Endothelial cell of umbilical vein (primary cell): ENCODE measurements around the gene SPATA18. TPM values are rescaled to one million over a fixed set of nuclear protein-coding genes. Genes with fewer than 3 reads are reported as not detected.

Experiments
- BruUV-seq: library from RNA; stranded (reverse); fragments of 400-500 nt; replicated peaks from 2 replicates; lab custom pipeline; 2021; lab: Mats Ljungman, UMichigan
- CTCF ChIA-PET: fragments of 300-600, 350-600 bp; sonication (Branson Sonifier 250); formaldehyde crosslinking; loops from one replicate; lab custom pipeline; 2021; ENCODE audit warnings: antibody characterized with exemption, inconsistent platforms; lab: Charles Lee
- POLR2A ChIA-PET: fragments of 300-600, 350-600 bp; sonication (Branson Sonifier 250); formaldehyde crosslinking; loops from one replicate; lab custom pipeline; 2021; ENCODE audit warnings: antibody characterized with exemption, inconsistent platforms; lab: Charles Lee
- DNase-seq: peaks from one replicate; pipeline ENCODE4 v3.0.0-alpha.2; 2011; ENCODE audit warnings: low read depth, low spot score
- FAIRE-seq: peaks from 2 replicates; lab custom pipeline; 2011; peaks lifted over from hg19 to GRCh38; lab: Jason Lieb, UNC
- H2AFZ ChIP-seq: 2 replicates; pipeline ENCODE4 v1.6.0; 2012; ENCODE audit warnings: low read depth, low read length, control low read depth, inconsistent platforms
- H3K27ac ChIP-seq: 2 replicates; pipeline ENCODE4 v1.5.1; 2011; ENCODE audit warnings: low read depth, mild to moderate bottlenecking, control low read depth, low read length, moderate library complexity; ENCODE audit not compliant: insufficient read depth
- H3K27me3 ChIP-seq, 2 experiments: 2 replicates each; pipeline versions ENCODE4 v1.6.0 to v1.6.1; 2011; ENCODE audit warnings: low read length in 2 of 2, mixed read lengths in 1 of 2; ENCODE audit not compliant: control insufficient read depth in 2 of 2, insufficient read depth in 2 of 2
- H3K36me3 ChIP-seq, 2 experiments: 2 replicates in 1 of 2; 3 replicates in 1 of 2; pipeline ENCODE4 v1.5.1; 2011; ENCODE audit warnings: low read length in 2 of 2, mild to moderate bottlenecking in 1 of 2, moderate library complexity in 1 of 2; ENCODE audit not compliant: control insufficient read depth in 2 of 2, insufficient read depth in 2 of 2; ENCODE audit errors: extremely low read depth in 1 of 2
- H3K4me1 ChIP-seq: 3 replicates; pipeline ENCODE4 v1.5.1; 2011; ENCODE audit warnings: mild to moderate bottlenecking, low read length; ENCODE audit not compliant: control insufficient read depth, insufficient read depth; ENCODE audit errors: extremely low read depth
- H3K4me2 ChIP-seq: 2 replicates; pipeline ENCODE4 v1.6.1; 2011; ENCODE audit warnings: low read length, control low read depth, mixed read lengths; ENCODE audit not compliant: insufficient read depth
- H3K4me3 ChIP-seq, 3 experiments: fragments of 200-600 bp in 1 of 3; sonication (generic), shearing (Covaris generic) in 1 of 3; replicated peaks in 1 of 3; 2 replicates each; pipeline ENCODE4 v1.5.1; 2011 to 2016; ENCODE audit warnings: control low read depth in 3 of 3, low read length in 3 of 3, mild to moderate bottlenecking in 2 of 3, inconsistent platforms in 1 of 3, low read depth in 1 of 3, moderate library complexity in 1 of 3; ENCODE audit not compliant: insufficient read depth in 1 of 3
- H3K79me2 ChIP-seq: 2 replicates; pipeline ENCODE4 v1.6.0; 2012; ENCODE audit warnings: low read length, inconsistent platforms; ENCODE audit not compliant: control insufficient read depth, insufficient read depth
- H3K9ac ChIP-seq: replicated peaks from 2 replicates; pipeline ENCODE3; 2011; ENCODE audit warnings: low read length, control low read depth; ENCODE audit not compliant: insufficient read depth; ENCODE audit errors: extremely low read depth
- H3K9me1 ChIP-seq: replicated peaks from 3 replicates; pipeline ENCODE4 v1.6.0; 2011; ENCODE audit warnings: mild to moderate bottlenecking, low read length; ENCODE audit not compliant: control insufficient read depth, insufficient read depth; ENCODE audit errors: extremely low read depth
- H3K9me3 ChIP-seq: replicated peaks from 2 replicates; pipeline ENCODE4 v1.5.1; 2012; ENCODE audit warnings: low read length, inconsistent platforms; ENCODE audit not compliant: control insufficient read depth, insufficient read depth
- H4K20me1 ChIP-seq: replicated peaks from 2 replicates; pipeline ENCODE3; 2011; ENCODE audit warnings: mild to moderate bottlenecking, low read length; ENCODE audit not compliant: control insufficient read depth, insufficient read depth; ENCODE audit errors: extremely low read depth
- EZH2 ChIP-seq: IDR thresholded peaks from 2 replicates; pipeline ENCODE4 v1.6.1; 2012; ENCODE audit warnings: borderline replicate concordance, low read depth, mild to moderate bottlenecking, moderate library complexity, low read length, inconsistent platforms; ENCODE audit not compliant: severe bottlenecking
- FOS ChIP-seq: IDR thresholded peaks from 2 replicates; pipeline ENCODE4 v1.6.1; 2011; ENCODE audit warnings: mild to moderate bottlenecking, low read length, moderate library complexity, borderline replicate concordance; ENCODE audit not compliant: insufficient read depth
- GATA2 ChIP-seq: IDR thresholded peaks from 2 replicates; pipeline ENCODE4 v1.7.0; 2011; ENCODE audit warnings: low read depth, mild to moderate bottlenecking, moderate library complexity, mixed read lengths, low read length; ENCODE audit not compliant: insufficient read length, insufficient read depth
- JUN ChIP-seq: IDR thresholded peaks from 2 replicates; pipeline ENCODE4 v1.6.1; 2011; ENCODE audit warnings: borderline replicate concordance, low read depth; ENCODE audit not compliant: insufficient read length, insufficient read depth
- MYC ChIP-seq: IDR thresholded peaks from one replicate; pipeline ENCODE4 v1.6.1; 2011; ENCODE audit warnings: mild to moderate bottlenecking, low read depth, low read length
- POLR2A ChIP-seq: IDR thresholded peaks from 2 replicates; pipeline ENCODE4 v1.6.1; 2012; ENCODE audit warnings: low read depth, mild to moderate bottlenecking, control low read depth, low read length
- POLR2AphosphoS5 ChIP-seq: IDR thresholded peaks from 2 replicates; pipeline ENCODE4 v1.6.1; 2012; ENCODE audit warnings: low read depth, mild to moderate bottlenecking, control low read depth, low read length, moderate library complexity; ENCODE audit not compliant: insufficient read depth
- dilution Hi-C: fragments of 300-500 bp; cut with MboI; formaldehyde crosslinking; loops from one replicate; pipeline ENCODE4 v1.15.0; 2019; ENCODE audit warnings: low sequenced_read_pairs; ENCODE audit not compliant: extremely low pct_ligation_motif_present
- intact Hi-C: fragments of 100-400 bp; cut with micrococcal nuclease; formaldehyde crosslinking; loops from one replicate; pipeline ENCODE4 v1.10.0; 2022
- polyA plus RNA-seq, 4 experiments: library from polyadenylated mRNA; depleted of rRNA in 3 of 4; stranded (reverse) in 3 of 4; unstranded in 1 of 4; fragments of >200 nt; gene quantifications; 2 replicates each; pipeline versions ENCODE4 v1.2.1 to v1.2.3, GENCODE V29; 2011 to 2012; ENCODE audit warnings: missing spikeins in 1 of 4
- total RNA-seq: library from RNA; stranded (reverse); gene quantifications from 2 replicates; pipeline ENCODE4 v1.2.3, GENCODE V29; 2021
- TF ChIP-seq, protein P1 (sequence below): IDR thresholded peaks from 2 replicates; pipeline ENCODE4 v1.6.1; 2011; ENCODE audit not compliant: insufficient read depth, insufficient read length
- TF ChIP-seq, protein P2 (sequence below), 2 donors: IDR thresholded peaks; 1 replicate in 1 of 2; 2 replicates in 1 of 2; pipeline ENCODE4 v1.5.1; 2011; ENCODE audit warnings: low read length in 2 of 2, mild to moderate bottlenecking in 2 of 2, moderate library complexity in 2 of 2, control low read depth in 1 of 2, inconsistent platforms in 1 of 2, low read depth in 1 of 2; ENCODE audit not compliant: insufficient read depth in 1 of 2; ENCODE audit errors: extremely low read depth in 1 of 2

SPATA18 gene
- total and polyA plus RNA-seq, 2 donors (not counting 3 experiments of a cell fraction or from before 2014, with no cell fraction given): 2.7 to 4.6 TPM

DNA sequence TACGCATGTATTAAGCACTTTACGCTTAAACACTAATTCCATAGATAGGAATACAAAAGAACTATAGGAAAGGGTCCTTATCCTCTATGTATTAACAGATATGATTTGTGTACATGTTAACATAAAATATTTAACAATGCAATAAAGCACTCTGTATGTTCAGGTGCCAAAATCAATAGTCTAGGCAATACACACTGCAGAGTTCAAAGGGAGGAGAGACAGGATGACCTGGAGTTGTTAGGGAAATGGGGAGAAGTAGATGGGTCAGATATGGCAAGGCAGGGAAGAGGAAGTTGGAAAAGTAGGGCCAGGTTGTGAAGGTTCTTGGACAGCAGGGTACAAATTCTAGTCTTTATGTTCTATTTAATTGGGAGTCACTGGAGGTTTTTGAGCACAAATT, 15.9 kb upstream of the SPATA18 start:
- Histone ChIP-seq H2AFZ (no peak overlapping the region), H3K79me2 (peaks cover 41% of the 10 kb centered on the region), H3K4me2 (no peak overlapping the region), H3K4me1 (peaks cover 20% of the 10 kb centered on the region), H3K9me1 (no peaks in the 10 kb centered on the region), H3K9ac (no peak overlapping the region), H3K9me3 (no peaks in the 10 kb centered on the region), H3K27ac (no peak overlapping the region), H4K20me1 (peaks cover 9% of the 10 kb centered on the region), H3K36me3 (peaks cover 0 to 5% of the 10 kb centered on the region in 2 experiments), H3K4me3 (no peak overlapping the region), H3K27me3 (peaks cover 6 to 7% of the 10 kb centered on the region in 2 experiments)
- no peak for DNase-seq
- TF ChIP-seq GATA2 (no peak), MYC (no peak), JUN (no peak), EZH2 (no peak), POLR2A (no peak), POLR2AphosphoS5 (no peak), FOS (no peak)
- TF ChIP-seq, protein P1, sequence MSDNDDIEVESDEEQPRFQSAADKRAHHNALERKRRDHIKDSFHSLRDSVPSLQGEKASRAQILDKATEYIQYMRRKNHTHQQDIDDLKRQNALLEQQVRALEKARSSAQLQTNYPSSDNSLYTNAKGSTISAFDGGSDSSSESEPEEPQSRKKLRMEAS: no peak
- TF ChIP-seq, protein P2, sequence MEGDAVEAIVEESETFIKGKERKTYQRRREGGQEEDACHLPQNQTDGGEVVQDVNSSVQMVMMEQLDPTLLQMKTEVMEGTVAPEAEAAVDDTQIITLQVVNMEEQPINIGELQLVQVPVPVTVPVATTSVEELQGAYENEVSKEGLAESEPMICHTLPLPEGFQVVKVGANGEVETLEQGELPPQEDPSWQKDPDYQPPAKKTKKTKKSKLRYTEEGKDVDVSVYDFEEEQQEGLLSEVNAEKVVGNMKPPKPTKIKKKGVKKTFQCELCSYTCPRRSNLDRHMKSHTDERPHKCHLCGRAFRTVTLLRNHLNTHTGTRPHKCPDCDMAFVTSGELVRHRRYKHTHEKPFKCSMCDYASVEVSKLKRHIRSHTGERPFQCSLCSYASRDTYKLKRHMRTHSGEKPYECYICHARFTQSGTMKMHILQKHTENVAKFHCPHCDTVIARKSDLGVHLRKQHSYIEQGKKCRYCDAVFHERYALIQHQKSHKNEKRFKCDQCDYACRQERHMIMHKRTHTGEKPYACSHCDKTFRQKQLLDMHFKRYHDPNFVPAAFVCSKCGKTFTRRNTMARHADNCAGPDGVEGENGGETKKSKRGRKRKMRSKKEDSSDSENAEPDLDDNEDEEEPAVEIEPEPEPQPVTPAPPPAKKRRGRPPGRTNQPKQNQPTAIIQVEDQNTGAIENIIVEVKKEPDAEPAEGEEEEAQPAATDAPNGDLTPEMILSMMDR (IDR thresholded peaks at IDR 0.05; ENCODE audit: extremely low read depth in 1 of 2, insufficient read depth in 1 of 2, low read depth in 1 of 2, low read length in 2 of 2): no peak
- dilution Hi-C loops: no loop called here
- intact Hi-C loops: no loop called here
- POLR2A ChIA-PET: no interaction called here
- FAIRE-seq: no peak
- BruUV-seq: no TSS peak
- CTCF ChIA-PET: no interaction called here
